Hepatocyte (in vitro differentiated cells): ENCODE measurements around the gene AKAP6.

ENCODE experiments used
- EZH2 ChIP-seq: fragments of 200-600 bp; sonication (generic); IDR thresholded peaks from 2 replicates; pipeline ENCODE4 v1.6.1; 2016; ENCODE audit warnings: antibody characterized with exemption, mild to moderate bottlenecking, borderline replicate concordance
- TF ChIP-seq, protein P1 (sequence below): fragments of 200-600 bp; sonication (generic); IDR thresholded peaks from 2 replicates; pipeline ENCODE4 v1.5.1; 2016; ENCODE audit warnings: antibody characterized with exemption, mild to moderate bottlenecking; ENCODE audit not compliant: poor library complexity

DNA sequence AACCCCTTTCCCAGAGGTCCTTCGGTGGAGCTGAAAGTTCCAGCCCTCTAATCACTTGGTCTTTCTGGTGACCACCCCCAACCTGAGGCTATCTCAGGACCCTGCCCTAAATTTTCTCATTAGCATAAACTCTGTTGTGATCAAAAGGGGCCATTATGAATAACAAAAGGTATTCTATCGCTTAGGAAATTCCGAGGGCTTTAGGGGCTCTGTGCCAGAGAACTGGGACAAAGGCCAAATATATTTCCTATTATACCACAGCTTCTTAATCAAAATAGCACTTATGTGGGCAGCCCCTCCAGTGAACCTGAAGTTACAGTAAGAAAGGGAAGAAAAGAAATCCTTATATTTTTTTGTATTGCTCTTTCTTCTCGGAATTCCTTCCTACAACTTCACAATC lies 484.3 kb downstream of the AKAP6 start:
- TF ChIP-seq, protein P1, sequence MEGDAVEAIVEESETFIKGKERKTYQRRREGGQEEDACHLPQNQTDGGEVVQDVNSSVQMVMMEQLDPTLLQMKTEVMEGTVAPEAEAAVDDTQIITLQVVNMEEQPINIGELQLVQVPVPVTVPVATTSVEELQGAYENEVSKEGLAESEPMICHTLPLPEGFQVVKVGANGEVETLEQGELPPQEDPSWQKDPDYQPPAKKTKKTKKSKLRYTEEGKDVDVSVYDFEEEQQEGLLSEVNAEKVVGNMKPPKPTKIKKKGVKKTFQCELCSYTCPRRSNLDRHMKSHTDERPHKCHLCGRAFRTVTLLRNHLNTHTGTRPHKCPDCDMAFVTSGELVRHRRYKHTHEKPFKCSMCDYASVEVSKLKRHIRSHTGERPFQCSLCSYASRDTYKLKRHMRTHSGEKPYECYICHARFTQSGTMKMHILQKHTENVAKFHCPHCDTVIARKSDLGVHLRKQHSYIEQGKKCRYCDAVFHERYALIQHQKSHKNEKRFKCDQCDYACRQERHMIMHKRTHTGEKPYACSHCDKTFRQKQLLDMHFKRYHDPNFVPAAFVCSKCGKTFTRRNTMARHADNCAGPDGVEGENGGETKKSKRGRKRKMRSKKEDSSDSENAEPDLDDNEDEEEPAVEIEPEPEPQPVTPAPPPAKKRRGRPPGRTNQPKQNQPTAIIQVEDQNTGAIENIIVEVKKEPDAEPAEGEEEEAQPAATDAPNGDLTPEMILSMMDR, result no peak
- TF ChIP-seq EZH2, result no peak
